Measurements from ENCODE around the gene NCOA3. TPM values are rescaled to one million over a fixed set of nuclear protein-coding genes. Genes with fewer than 3 reads are reported as not detected.

The NCOA3 gene
- total RNA-seq, 2 donors from 2014 or later, result 76.0 to 113 TPM

DNA sequence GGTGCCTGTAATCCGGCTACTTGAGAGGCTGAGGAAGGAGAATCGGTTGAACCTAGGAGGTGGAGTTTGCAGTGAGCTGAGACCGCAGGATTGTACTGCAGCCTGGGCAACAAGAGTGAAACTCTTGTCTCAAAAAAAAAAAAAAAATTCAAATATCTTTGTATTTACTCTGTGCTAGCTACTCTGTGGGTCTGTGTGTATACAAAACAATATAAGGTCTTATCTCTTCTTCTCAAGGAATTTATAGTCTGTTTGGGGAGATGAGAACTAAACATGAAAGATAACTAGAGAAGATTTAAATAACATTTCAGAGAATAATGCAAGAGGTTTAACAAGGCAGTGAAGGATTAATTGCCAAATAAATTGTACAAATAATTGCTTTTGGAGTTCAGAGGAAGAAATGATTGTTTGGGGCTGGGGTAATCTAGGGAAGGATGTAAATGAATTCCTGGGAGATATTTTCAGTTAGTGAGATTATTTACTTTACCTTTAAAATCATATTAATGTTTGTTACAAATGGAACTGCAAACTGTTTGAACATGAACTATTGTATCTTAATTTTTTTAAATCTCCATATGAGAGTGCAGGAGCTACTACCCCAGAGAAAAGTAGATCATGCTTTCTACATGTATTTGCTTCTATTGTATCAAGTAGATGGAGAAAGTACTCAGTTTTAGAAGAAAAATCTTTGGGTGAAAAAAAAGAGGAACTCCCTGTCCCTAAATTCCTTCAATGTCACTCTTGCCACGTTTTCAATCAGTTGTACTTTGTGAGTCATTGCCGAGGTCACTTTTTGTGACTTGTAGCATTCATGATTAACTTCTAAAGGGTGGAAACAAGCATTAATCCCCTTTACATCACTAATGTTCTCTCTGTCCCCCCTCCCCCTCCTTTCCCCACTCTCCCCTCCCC lies 39.0 kb downstream of the NCOA3 start:
- H3K27me3 Mint-ChIP-seq (ENCODE audit: low read depth), result no peaks in the 10 kb centered on the region
- peak in 1 of 2 donors; percentile 31 for ATAC-seq (replicated peaks in 1 of 2)
- peaks cover 0 to 10% of the 10 kb centered on the region in 2 donors for H3K36me3 Mint-ChIP-seq (ENCODE audit: insufficient read depth in 2 of 2)
- no peak for DNase-seq
- peak overlapping the region; percentile 65 for H3K27ac Mint-ChIP-seq
- peaks cover 93% of the 10 kb centered on the region for H3K4me1 Mint-ChIP-seq (ENCODE audit: low read depth)
- H3K9me3 Mint-ChIP-seq, result no peaks in the 10 kb centered on the region
- H3K4me3 Mint-ChIP-seq, result peak overlapping the region in 1 of 2 donors; percentile 57

GRCh38 chr20:47541355-47541922 lies 39.8 kb downstream of the NCOA3 start:
- H3K4me3 Mint-ChIP-seq, result peak overlapping the region in 1 of 2 donors; percentile 38
- no peaks in the 10 kb centered on the region for H3K27me3 Mint-ChIP-seq (ENCODE audit: low read depth)
- ATAC-seq (replicated peaks in 1 of 2), result no peak
- H3K27ac Mint-ChIP-seq, result peak overlapping the region; percentile 83
- no peak for DNase-seq
- peaks cover 0 to 11% of the 10 kb centered on the region in 2 donors for H3K36me3 Mint-ChIP-seq (ENCODE audit: insufficient read depth in 2 of 2)
- H3K9me3 Mint-ChIP-seq, result no peaks in the 10 kb centered on the region
- H3K4me1 Mint-ChIP-seq (ENCODE audit: low read depth), result peaks cover 94% of the 10 kb centered on the region

- ATAC-seq (replicated peaks in 1 of 2), result peak; percentile 40 to 58
- Mint-ChIP-seq H3K27ac (peak overlapping the region; percentile 35), H3K4me1 (ENCODE audit: low read depth) (peaks cover 89% of the 10 kb centered on the region), H3K27me3 (ENCODE audit: low read depth) (no peaks in the 10 kb centered on the region), H3K9me3 (no peaks in the 10 kb centered on the region), H3K36me3 (ENCODE audit: insufficient read depth in 2 of 2) (peaks cover 2 to 13% of the 10 kb centered on the region in 2 donors), H3K4me3 (peak overlapping the region in 1 of 2 donors; percentile 1)
- DNase-seq, result no peak
Measured at GRCh38 chr20:47543006-47543431, 41.3 kb downstream of the NCOA3 start.

- no peak overlapping the region for H3K4me3 Mint-ChIP-seq
- peaks cover 77% of the 10 kb centered on the region for H3K4me1 Mint-ChIP-seq (ENCODE audit: low read depth)
- no peaks in the 10 kb centered on the region for H3K9me3 Mint-ChIP-seq
- peak overlapping the region; percentile 93 for H3K27ac Mint-ChIP-seq
- ATAC-seq (replicated peaks in 1 of 2) (peak; percentile 44 to 50), DNase-seq (peak in 1 of 2 donors; percentile 13)
- peaks cover 2 to 13% of the 10 kb centered on the region in 2 donors for H3K36me3 Mint-ChIP-seq (ENCODE audit: insufficient read depth in 2 of 2)
- no peaks in the 10 kb centered on the region for H3K27me3 Mint-ChIP-seq (ENCODE audit: low read depth)
Measured at GRCh38 chr20:47544240-47544639, 42.6 kb downstream of the NCOA3 start.

- Mint-ChIP-seq H3K27me3 (ENCODE audit: low read depth) (no peaks in the 10 kb centered on the region), H3K9me3 (no peaks in the 10 kb centered on the region), H3K27ac (peak overlapping the region; percentile 93), H3K4me3 (no peak overlapping the region), H3K4me1 (ENCODE audit: low read depth) (peaks cover 75% of the 10 kb centered on the region), H3K36me3 (ENCODE audit: insufficient read depth in 2 of 2) (peaks cover 3 to 17% of the 10 kb centered on the region in 2 donors)
- DNase-seq (no peak), ATAC-seq (replicated peaks in 1 of 2) (no peak)
Measured at GRCh38 chr20:47544852-47545251, 43.2 kb downstream of the NCOA3 start.

GRCh38 chr20:47545499-47545898 lies 43.8 kb downstream of the NCOA3 start:
- Mint-ChIP-seq H3K9me3 (no peaks in the 10 kb centered on the region), H3K36me3 (ENCODE audit: insufficient read depth in 2 of 2) (peaks cover 3 to 19% of the 10 kb centered on the region in 2 donors), H3K4me3 (no peak overlapping the region), H3K27me3 (ENCODE audit: low read depth) (no peaks in the 10 kb centered on the region), H3K27ac (peak overlapping the region; percentile 85), H3K4me1 (ENCODE audit: low read depth) (peaks cover 75% of the 10 kb centered on the region)
- DNase-seq (no peak), ATAC-seq (replicated peaks in 1 of 2) (no peak)

DNA sequence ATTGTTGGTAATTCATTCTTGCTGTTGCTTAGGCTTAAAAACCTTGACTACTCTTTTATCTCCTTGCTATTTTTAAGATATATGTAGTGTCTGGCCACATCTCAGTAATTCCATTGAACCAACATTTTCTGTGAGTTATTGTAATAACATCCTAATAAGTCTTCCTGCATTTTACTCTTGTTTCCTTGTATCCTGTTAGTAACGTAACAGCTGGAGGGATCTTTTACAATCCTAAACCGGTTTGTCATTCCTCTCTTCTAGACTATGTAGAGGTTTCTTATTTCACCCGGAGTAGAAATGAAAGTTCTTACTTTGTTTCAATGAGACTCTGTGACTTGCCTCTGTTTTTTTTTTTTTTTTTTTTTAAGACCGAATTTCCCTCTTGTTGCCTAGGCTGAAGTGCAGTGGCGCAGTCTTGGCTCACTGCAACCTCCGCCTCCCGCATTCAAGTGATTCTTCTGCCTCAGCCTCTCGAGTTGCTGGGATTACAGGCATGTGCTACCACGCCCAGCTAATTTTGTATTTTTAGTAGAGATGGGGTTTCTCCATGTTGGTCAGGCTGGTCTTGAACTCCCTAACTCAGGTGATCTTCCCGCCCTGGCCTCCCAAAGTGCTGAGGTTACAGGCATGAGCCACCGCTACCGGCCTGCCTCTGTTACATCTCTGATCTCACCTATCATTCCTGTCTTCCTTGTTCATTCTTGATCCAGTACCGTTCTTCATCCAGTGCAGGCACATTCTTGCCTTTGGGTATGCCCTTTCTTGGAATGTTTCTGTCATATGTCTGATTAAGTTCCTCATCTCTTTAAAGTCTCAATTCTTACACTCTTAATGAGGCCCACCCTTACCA lies 44.7 kb downstream of the NCOA3 start:
- Mint-ChIP-seq H3K9me3 (no peaks in the 10 kb centered on the region), H3K27ac (peak overlapping the region; percentile 70), H3K4me1 (ENCODE audit: low read depth) (peaks cover 74% of the 10 kb centered on the region), H3K27me3 (ENCODE audit: low read depth) (no peaks in the 10 kb centered on the region), H3K36me3 (ENCODE audit: insufficient read depth in 2 of 2) (peaks cover 3 to 20% of the 10 kb centered on the region in 2 donors), H3K4me3 (no peak overlapping the region)
- DNase-seq (no peak), ATAC-seq (replicated peaks in 1 of 2) (no peak)

DNA sequence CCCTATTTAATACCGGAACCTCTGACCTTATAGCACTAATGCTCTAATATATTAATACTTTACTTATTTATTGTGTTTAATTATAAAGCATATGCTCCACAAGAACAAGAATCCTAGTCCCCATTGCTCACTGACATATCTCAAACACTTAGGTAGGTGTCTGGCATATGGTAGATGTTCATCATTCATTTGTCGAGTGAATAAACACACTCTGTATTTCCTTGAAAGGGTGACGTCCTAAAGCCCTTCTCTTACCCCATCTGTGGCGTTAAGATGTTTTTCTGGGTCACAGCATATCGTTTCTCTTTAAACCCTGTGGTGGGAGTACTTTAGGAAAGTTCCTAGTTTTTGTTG lies 45.3 kb downstream of the NCOA3 start:
- no peak for ATAC-seq (replicated peaks in 1 of 2)
- peaks cover 3 to 20% of the 10 kb centered on the region in 2 donors for H3K36me3 Mint-ChIP-seq (ENCODE audit: insufficient read depth in 2 of 2)
- H3K9me3 Mint-ChIP-seq, result no peaks in the 10 kb centered on the region
- no peaks in the 10 kb centered on the region for H3K27me3 Mint-ChIP-seq (ENCODE audit: low read depth)
- peaks cover 70% of the 10 kb centered on the region for H3K4me1 Mint-ChIP-seq (ENCODE audit: low read depth)
- H3K4me3 Mint-ChIP-seq, result no peak overlapping the region
- no peak for DNase-seq
- no peak overlapping the region for H3K27ac Mint-ChIP-seq

- Mint-ChIP-seq H3K36me3 (ENCODE audit: insufficient read depth in 2 of 2) (peaks cover 4 to 21% of the 10 kb centered on the region in 2 donors), H3K4me3 (no peak overlapping the region), H3K27me3 (ENCODE audit: low read depth) (no peaks in the 10 kb centered on the region), H3K9me3 (no peaks in the 10 kb centered on the region), H3K27ac (peak overlapping the region; percentile 59), H3K4me1 (ENCODE audit: low read depth) (peaks cover 44% of the 10 kb centered on the region)
- no peak for DNase-seq
- ATAC-seq (replicated peaks in 1 of 2), result no peak
Measured at GRCh38 chr20:47549671-47550070, 48.0 kb downstream of the NCOA3 start.

GRCh38 chr20:47551222-47551621 lies 49.5 kb downstream of the NCOA3 start:
- H3K4me1 Mint-ChIP-seq (ENCODE audit: low read depth), result peaks cover 38% of the 10 kb centered on the region
- DNase-seq (no peak), ATAC-seq (replicated peaks in 1 of 2) (no peak)
- H3K27me3 Mint-ChIP-seq (ENCODE audit: low read depth), result no peaks in the 10 kb centered on the region
- H3K36me3 Mint-ChIP-seq (ENCODE audit: insufficient read depth in 2 of 2), result peaks cover 4 to 18% of the 10 kb centered on the region in 2 donors
- H3K4me3 Mint-ChIP-seq, result no peak overlapping the region
- no peak overlapping the region for H3K27ac Mint-ChIP-seq
- no peaks in the 10 kb centered on the region for H3K9me3 Mint-ChIP-seq

GRCh38 chr20:47551841-47552240 lies 50.2 kb downstream of the NCOA3 start:
- H3K27ac Mint-ChIP-seq, result peak overlapping the region; percentile 38
- no peaks in the 10 kb centered on the region for H3K9me3 Mint-ChIP-seq
- H3K27me3 Mint-ChIP-seq (ENCODE audit: low read depth), result no peaks in the 10 kb centered on the region
- H3K36me3 Mint-ChIP-seq (ENCODE audit: insufficient read depth in 2 of 2), result peaks cover 3 to 17% of the 10 kb centered on the region in 2 donors
- peaks cover 35% of the 10 kb centered on the region for H3K4me1 Mint-ChIP-seq (ENCODE audit: low read depth)
- ATAC-seq (replicated peaks in 1 of 2) (no peak), DNase-seq (no peak)
- no peak overlapping the region for H3K4me3 Mint-ChIP-seq

- Mint-ChIP-seq H3K36me3 (ENCODE audit: insufficient read depth in 2 of 2) (peaks cover 3 to 15% of the 10 kb centered on the region in 2 donors), H3K27me3 (ENCODE audit: low read depth) (no peaks in the 10 kb centered on the region), H3K9me3 (no peaks in the 10 kb centered on the region), H3K27ac (no peak overlapping the region), H3K4me3 (no peak overlapping the region), H3K4me1 (ENCODE audit: low read depth) (peaks cover 38% of the 10 kb centered on the region)
- ATAC-seq (replicated peaks in 1 of 2), result no peak
- DNase-seq, result no peak
Measured at GRCh38 chr20:47552996-47553395, 51.3 kb downstream of the NCOA3 start.
